ENCODE results near the gene PIGC.

GRCh38 chr1:172488393-172488792 lies 44.5 kb upstream of the PIGC start:
- TF ChIP-seq, protein P1, sequence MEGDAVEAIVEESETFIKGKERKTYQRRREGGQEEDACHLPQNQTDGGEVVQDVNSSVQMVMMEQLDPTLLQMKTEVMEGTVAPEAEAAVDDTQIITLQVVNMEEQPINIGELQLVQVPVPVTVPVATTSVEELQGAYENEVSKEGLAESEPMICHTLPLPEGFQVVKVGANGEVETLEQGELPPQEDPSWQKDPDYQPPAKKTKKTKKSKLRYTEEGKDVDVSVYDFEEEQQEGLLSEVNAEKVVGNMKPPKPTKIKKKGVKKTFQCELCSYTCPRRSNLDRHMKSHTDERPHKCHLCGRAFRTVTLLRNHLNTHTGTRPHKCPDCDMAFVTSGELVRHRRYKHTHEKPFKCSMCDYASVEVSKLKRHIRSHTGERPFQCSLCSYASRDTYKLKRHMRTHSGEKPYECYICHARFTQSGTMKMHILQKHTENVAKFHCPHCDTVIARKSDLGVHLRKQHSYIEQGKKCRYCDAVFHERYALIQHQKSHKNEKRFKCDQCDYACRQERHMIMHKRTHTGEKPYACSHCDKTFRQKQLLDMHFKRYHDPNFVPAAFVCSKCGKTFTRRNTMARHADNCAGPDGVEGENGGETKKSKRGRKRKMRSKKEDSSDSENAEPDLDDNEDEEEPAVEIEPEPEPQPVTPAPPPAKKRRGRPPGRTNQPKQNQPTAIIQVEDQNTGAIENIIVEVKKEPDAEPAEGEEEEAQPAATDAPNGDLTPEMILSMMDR (IDR thresholded peaks at IDR 0.05): no peak
- no peak for TF ChIP-seq POLR2A (IDR thresholded peaks at IDR 0.05)
- TF ChIP-seq EP300 (IDR thresholded peaks at IDR 0.05): no peak

All from tibial nerve (tissue), 4 donors.